A673 (cell line): ENCODE results near the gene FGFR2.

Experiments used
- EZH2 ChIP-seq: fragments of 200-600 bp; sonication (generic); IDR thresholded peaks from 2 replicates; pipeline ENCODE4 v1.6.1; 2017; ENCODE audit warnings: borderline replicate concordance, low read depth, mild to moderate bottlenecking, mixed read lengths, antibody characterized with exemption, low read length; ENCODE audit not compliant: poor library complexity, severe bottlenecking
- TF ChIP-seq, protein P1 (sequence below): fragments of 300-800, 200-600 bp; sonication (generic); conservative IDR thresholded peaks from 2 replicates; pipeline ENCODE4 v1.5.1; 2017; ENCODE audit warnings: low read depth, mild to moderate bottlenecking, antibody characterized with exemption, low read length, moderate library complexity, mixed read lengths

DNA sequence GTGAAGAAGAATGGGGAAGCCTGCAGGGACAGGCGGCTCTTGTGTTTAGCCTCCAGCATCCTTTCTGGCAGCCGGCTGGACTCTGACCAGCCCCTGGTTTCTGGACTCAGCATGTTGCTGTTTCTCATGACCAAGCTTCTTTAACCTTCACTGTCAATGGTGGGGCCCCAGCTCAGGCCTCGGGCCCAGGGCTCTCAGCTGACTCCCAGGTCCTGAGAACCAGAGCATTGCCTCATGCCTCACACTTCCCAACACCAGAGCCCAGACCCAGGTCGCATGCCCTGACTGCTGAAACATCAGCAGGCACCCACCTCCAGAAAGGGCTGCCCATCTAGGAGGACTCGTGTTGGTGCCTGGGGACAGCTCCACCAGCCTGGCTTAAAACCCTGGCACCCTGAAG lies 34.8 kb upstream of the FGFR2 start:
- TF ChIP-seq, protein P1, sequence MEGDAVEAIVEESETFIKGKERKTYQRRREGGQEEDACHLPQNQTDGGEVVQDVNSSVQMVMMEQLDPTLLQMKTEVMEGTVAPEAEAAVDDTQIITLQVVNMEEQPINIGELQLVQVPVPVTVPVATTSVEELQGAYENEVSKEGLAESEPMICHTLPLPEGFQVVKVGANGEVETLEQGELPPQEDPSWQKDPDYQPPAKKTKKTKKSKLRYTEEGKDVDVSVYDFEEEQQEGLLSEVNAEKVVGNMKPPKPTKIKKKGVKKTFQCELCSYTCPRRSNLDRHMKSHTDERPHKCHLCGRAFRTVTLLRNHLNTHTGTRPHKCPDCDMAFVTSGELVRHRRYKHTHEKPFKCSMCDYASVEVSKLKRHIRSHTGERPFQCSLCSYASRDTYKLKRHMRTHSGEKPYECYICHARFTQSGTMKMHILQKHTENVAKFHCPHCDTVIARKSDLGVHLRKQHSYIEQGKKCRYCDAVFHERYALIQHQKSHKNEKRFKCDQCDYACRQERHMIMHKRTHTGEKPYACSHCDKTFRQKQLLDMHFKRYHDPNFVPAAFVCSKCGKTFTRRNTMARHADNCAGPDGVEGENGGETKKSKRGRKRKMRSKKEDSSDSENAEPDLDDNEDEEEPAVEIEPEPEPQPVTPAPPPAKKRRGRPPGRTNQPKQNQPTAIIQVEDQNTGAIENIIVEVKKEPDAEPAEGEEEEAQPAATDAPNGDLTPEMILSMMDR, result no peak
- no peak for TF ChIP-seq EZH2
